ENCODE results near the gene REC114.

- TF ChIP-seq POLR2A (IDR thresholded peaks at IDR 0.05), result no peak
- no peak for TF ChIP-seq CTCF (IDR thresholded peaks at IDR 0.05)
Observed at GRCh38 chr15:73518180-73518862, 75.4 kb downstream of the REC114 start.
